GM23338 (cell line): Measurements from ENCODE around the gene GNMT. TPM values are rescaled to one million over a fixed set of nuclear protein-coding genes. Genes with fewer than 3 reads are reported as not detected.

ENCODE experiments used
- ATAC-seq: fragments of 200-7000 bp; cut with Tn5 transposase; 3 replicates; pipeline ENCODE4 v1.9.1; 2020
- DNase-seq: peaks from one replicate; pipeline ENCODE4 v3.0.0-alpha.2; 2015; ENCODE audit warnings: low spot score
- H2AFZ ChIP-seq: fragments of 200-600 bp; sonication (generic); 2 replicates; pipeline ENCODE4 v1.8.0; 2016; ENCODE audit warnings: antibody characterized with exemption, mild to moderate bottlenecking, moderate library complexity
- H3F3A ChIP-seq: fragments of 200-600 bp; sonication (generic); replicated peaks from 2 replicates; pipeline ENCODE4 v1.8.0; 2017; ENCODE audit warnings: antibody characterized with exemption, mixed run types, low read depth
- H3K27ac ChIP-seq: fragments of 200-600 bp; sonication (generic); 2 replicates; pipeline ENCODE4 v1.6.1; 2016; ENCODE audit warnings: low read depth
- H3K27me3 ChIP-seq: fragments of 200-600 bp; sonication (generic); 2 replicates; pipeline ENCODE4 v1.8.0; 2016; ENCODE audit warnings: mild to moderate bottlenecking, mixed run types, moderate library complexity; ENCODE audit not compliant: insufficient read depth
- H3K36me3 ChIP-seq: fragments of 200-600 bp; sonication (generic); 2 replicates; pipeline ENCODE4 v1.8.0; 2016; ENCODE audit warnings: mild to moderate bottlenecking; ENCODE audit not compliant: insufficient read depth
- H3K4me1 ChIP-seq: fragments of 200-600 bp; sonication (generic); 2 replicates; pipeline ENCODE4 v1.8.0; 2016; ENCODE audit warnings: mild to moderate bottlenecking, moderate library complexity; ENCODE audit not compliant: insufficient read depth
- H3K4me2 ChIP-seq: fragments of 200-600 bp; sonication (generic); 2 replicates; pipeline ENCODE4 v1.7.1; 2017; ENCODE audit warnings: mixed run types
- H3K4me3 ChIP-seq: fragments of 200-600 bp; sonication (generic); 2 replicates; pipeline ENCODE4 v1.6.1; 2016; ENCODE audit warnings: mixed run types
- H3K79me2 ChIP-seq: fragments of 200-600 bp; sonication (generic); replicated peaks from 2 replicates; pipeline ENCODE4 v1.8.0; 2017; ENCODE audit warnings: mild to moderate bottlenecking; ENCODE audit not compliant: insufficient read depth
- H3K9me2 ChIP-seq: fragments of 200-600 bp; sonication (generic); 2 replicates; pipeline ENCODE4 v1.8.0; 2017; ENCODE audit not compliant: insufficient read depth
- H4K20me1 ChIP-seq: fragments of 200-600 bp; sonication (generic); replicated peaks from 2 replicates; pipeline ENCODE4 v1.8.0; 2017; ENCODE audit warnings: mild to moderate bottlenecking; ENCODE audit not compliant: insufficient read depth
- H3K27ac Mint-ChIP-seq: 2 replicates; pipeline ENCODE4 v1.8.0; 2020; ENCODE audit warnings: inconsistent platforms, mild to moderate bottlenecking, moderate library complexity, mixed read lengths
- H3K27me3 Mint-ChIP-seq: 3 replicates; pipeline ENCODE4 v1.8.0; 2022; ENCODE audit warnings: low read depth, mild to moderate bottlenecking, moderate library complexity, mixed read lengths, inconsistent platforms; ENCODE audit not compliant: insufficient read depth, poor library complexity
- H3K36me3 Mint-ChIP-seq: 3 replicates; pipeline ENCODE4 v1.8.0; 2021; ENCODE audit warnings: low read depth, mild to moderate bottlenecking, inconsistent platforms, moderate library complexity, mixed read lengths
- H3K4me1 Mint-ChIP-seq: 3 replicates; pipeline ENCODE4 v1.8.0; 2020; ENCODE audit warnings: mild to moderate bottlenecking, inconsistent platforms, mixed read lengths
- H3K4me3 Mint-ChIP-seq: 3 replicates; pipeline ENCODE4 v1.8.0; 2021; ENCODE audit warnings: moderate library complexity, mild to moderate bottlenecking, inconsistent platforms, mixed read lengths
- H3K9me3 Mint-ChIP-seq: 3 replicates; pipeline ENCODE4 v1.8.0; 2020; ENCODE audit warnings: moderate library complexity, mild to moderate bottlenecking, inconsistent platforms, mixed read lengths
- CREB1 ChIP-seq: fragments of 250-450 bp; sonication (Bioruptor Pico); IDR thresholded peaks from 2 replicates; pipeline ENCODE4 v1.5.0; 2020; ENCODE audit warnings: low read depth, mild to moderate bottlenecking, moderate library complexity
- CTCF ChIP-seq, 2 experiments: fragments of 200-600 bp in 1 of 2; sonication (generic) in 1 of 2; conservative IDR thresholded peaks; 2 replicates each; pipeline versions ENCODE4 v1.5.1 to v1.6.1; 2016 to 2017; ENCODE audit warnings: antibody characterized with exemption in 2 of 2, low read depth in 2 of 2, mild to moderate bottlenecking in 2 of 2, moderate library complexity in 1 of 2
- ETS1 ChIP-seq: IDR thresholded peaks from 2 replicates; pipeline ENCODE4 v1.6.1; 2016; ENCODE audit warnings: antibody characterized with exemption
- EZH2 ChIP-seq: fragments of 200-600 bp; sonication (generic); IDR thresholded peaks from one replicate; pipeline ENCODE4 v1.8.0; 2017; ENCODE audit warnings: antibody characterized with exemption, mild to moderate bottlenecking, low read depth; ENCODE audit not compliant: unreplicated experiment
- EZH2phosphoT487 ChIP-seq: fragments of 200-600 bp; sonication (generic); IDR thresholded peaks from one replicate; pipeline ENCODE4 v1.8.1; 2018; ENCODE audit warnings: antibody characterized with exemption; ENCODE audit not compliant: unreplicated experiment
- JUNB ChIP-seq: IDR thresholded peaks from one replicate; pipeline ENCODE4 v1.6.1; 2016; ENCODE audit warnings: antibody characterized with exemption; ENCODE audit not compliant: unreplicated experiment
- NANOG ChIP-seq: IDR thresholded peaks from 2 replicates; pipeline ENCODE4 v1.6.1; 2016; ENCODE audit warnings: antibody characterized with exemption, borderline replicate concordance
- POLR2AphosphoS5 ChIP-seq: IDR thresholded peaks from 2 replicates; pipeline ENCODE4 v1.6.1; 2016; ENCODE audit warnings: antibody characterized with exemption, low read depth
- REST ChIP-seq: IDR thresholded peaks from one replicate; pipeline ENCODE4 v1.6.1; 2018; ENCODE audit warnings: antibody characterized with exemption; ENCODE audit not compliant: unreplicated experiment
- STAT1 ChIP-seq: IDR thresholded peaks from one replicate; pipeline ENCODE4 v1.6.1; 2016; ENCODE audit warnings: antibody characterized with exemption; ENCODE audit not compliant: unreplicated experiment
- ZNF114 ChIP-seq: fragments of 250-450 bp; sonication (Bioruptor Pico); IDR thresholded peaks from 2 replicates; pipeline ENCODE4 v1.5.0; 2020; ENCODE audit warnings: mild to moderate bottlenecking, moderate library complexity
- ZNF331 ChIP-seq: fragments of 250-450 bp; sonication (Bioruptor Pico); IDR thresholded peaks from 2 replicates; pipeline ENCODE4 v1.5.0; 2020; ENCODE audit warnings: low read depth, mild to moderate bottlenecking, moderate library complexity
- ZNF462 ChIP-seq: fragments of 250-450 bp; sonication (Bioruptor Pico); IDR thresholded peaks from 2 replicates; pipeline ENCODE4 v1.5.0; 2020; ENCODE audit warnings: mild to moderate bottlenecking, moderate library complexity
- polyA plus RNA-seq: library from polyadenylated mRNA; unstranded; fragments of >200 nt; fragmentation: Nextera tagmentation; extraction: Ambion mirVana; gene quantifications from 2 replicates; pipeline ENCODE4 v1.2.1, GENCODE V29; 2016
- total RNA-seq: library from RNA; depleted of rRNA; stranded (reverse); fragments of >200 nt; shearing (Covaris generic); gene quantifications from 2 replicates; pipeline ENCODE4 v1.2.3, GENCODE V29; 2014

GNMT gene
- total and polyA plus RNA-seq, 2 experiments from 2014 or later = 0.52 TPM; not detected in 1

GRCh38 chr6:42923666-42924065 lies 36.9 kb upstream of the GNMT start:
- Histone ChIP-seq H3K9me2 (no peaks in the 10 kb centered on the region), H3F3A (peaks cover 18% of the 10 kb centered on the region), H3K27ac (no peak overlapping the region), H3K4me3 (no peak overlapping the region), H3K27me3 (no peaks in the 10 kb centered on the region), H3K4me2 (no peak overlapping the region), H4K20me1 (no peaks in the 10 kb centered on the region), H2AFZ (no peak overlapping the region), H3K4me1 (peaks cover 15% of the 10 kb centered on the region; the same call in 1 of the 2 replicates), H3K36me3 (no peaks in the 10 kb centered on the region), H3K79me2 (no peaks in the 10 kb centered on the region)
- ATAC-seq (no peak), DNase-seq (no peak)
- TF ChIP-seq EZH2 (no peak), CREB1 (CRISPR knock-in tag) (no peak), ZNF114 (CRISPR knock-in tag) (no peak), REST (no peak), ZNF462 (CRISPR knock-in tag) (no peak), JUNB (no peak), CTCF (conservative IDR thresholded peaks at IDR 0.05; ENCODE audit: low read depth in 2 of 2) (no peak), STAT1 (no peak), POLR2AphosphoS5 (no peak), ZNF331 (CRISPR knock-in tag) (no peak), ETS1 (no peak), EZH2phosphoT487 (no peak), NANOG (no peak)
- peaks cover 3% of the 10 kb centered on the region for H3K27me3 Mint-ChIP-seq
- no peak overlapping the region; the same call in 2 of the 3 replicates for H3K4me3 Mint-ChIP-seq
- H3K4me1 Mint-ChIP-seq = peaks cover 10% of the 10 kb centered on the region
- no peaks in the 10 kb centered on the region for H3K9me3 Mint-ChIP-seq
- no peaks in the 10 kb centered on the region for H3K36me3 Mint-ChIP-seq
- H3K27ac Mint-ChIP-seq = no peak overlapping the region
